ENCODE measurements around the gene CFAP20DC.
A peak's percentile ranks its signal among the peaks of the same experiment; 100 is the strongest.
"Not testable (repeated sequence)": the region's sequence is repeated elsewhere in the genome, so short reads cannot be mapped to it uniquely, and the experiment has no call there.

The CFAP20DC gene

GRCh38 chr3:59017617-59017984 is 32.2 kb downstream of the CFAP20DC start:
- DNase-seq (ENCODE audit: low spot score), result no peak

DNA sequence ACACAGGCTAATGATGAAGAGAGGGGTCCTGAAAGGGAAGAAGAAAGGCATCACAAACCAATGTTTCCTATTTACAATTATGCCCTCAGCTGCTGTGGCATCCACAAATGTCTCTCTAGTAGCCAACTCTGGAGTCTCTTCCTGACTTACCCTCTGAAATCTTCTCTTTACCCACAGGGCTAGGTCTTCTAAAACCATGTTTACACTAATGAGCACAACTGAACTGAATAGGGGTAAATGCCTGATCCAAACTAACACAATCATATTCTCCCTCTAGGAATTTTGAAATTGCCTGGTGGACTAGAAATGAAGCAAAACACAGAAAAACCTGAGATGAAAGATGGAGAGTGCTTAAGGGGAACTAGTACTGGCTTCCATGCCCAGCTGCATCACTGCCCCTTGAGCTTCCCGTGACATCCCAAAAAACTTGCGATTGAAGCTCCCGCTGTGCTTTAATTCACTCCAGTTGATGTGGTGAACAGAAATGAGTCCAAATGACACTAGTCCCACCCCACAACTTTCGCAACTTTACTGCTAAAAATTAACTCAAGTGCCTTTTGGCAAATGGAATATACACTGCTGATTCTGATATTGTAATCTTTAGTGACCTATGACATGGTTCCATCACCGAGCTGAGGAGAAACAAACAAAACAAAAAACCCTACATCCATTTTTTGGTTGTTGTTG is 32.8 kb downstream of the CFAP20DC start:
- no peak for DNase-seq (ENCODE audit: low spot score)

- DNase-seq (ENCODE audit: low spot score), result no peak
Observed at GRCh38 chr3:59013611-59014010, 36.2 kb downstream of the CFAP20DC start.

DNA sequence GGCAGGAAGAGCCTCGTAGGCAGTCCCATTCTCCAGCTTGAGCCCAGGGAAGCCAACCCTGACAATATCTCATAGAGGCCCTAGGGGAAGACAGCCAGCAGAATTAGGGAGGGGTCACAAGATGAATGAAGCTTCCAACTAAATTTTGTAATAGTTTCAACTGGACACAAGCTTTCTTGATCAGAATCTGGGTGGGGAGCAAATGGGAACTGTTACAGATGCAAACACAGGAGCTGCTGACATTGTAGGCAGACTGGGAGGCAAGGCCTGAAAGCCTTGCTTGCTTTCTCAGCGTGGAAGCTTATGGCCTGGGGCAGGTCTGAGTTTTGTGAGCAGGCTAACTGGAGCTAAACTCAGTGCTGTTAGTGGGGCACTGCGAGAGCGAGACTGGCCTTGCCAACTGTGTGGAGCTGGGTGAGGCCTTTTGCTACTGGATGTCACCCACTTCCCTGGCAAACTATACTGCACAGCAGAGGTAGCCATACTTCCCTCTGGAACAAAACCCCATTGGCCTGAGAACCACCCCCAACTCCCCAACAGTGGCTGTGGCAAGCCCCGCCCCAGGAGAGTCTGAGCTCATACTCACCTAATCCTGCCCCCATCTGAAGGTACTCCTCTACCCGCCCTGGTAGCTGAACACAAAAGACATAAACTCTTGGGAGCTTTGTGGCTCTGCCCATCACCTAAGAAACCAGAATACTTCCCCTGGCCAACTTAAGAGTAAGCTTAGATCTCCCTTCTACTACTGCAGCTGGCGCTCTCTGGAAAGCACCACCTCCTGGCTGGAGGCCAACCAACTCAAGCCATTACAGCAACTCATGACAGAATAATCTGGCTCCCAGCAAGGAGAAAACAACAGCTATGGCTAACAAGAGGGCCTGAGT is 42.9 kb downstream of the CFAP20DC start:
- DNase-seq (ENCODE audit: low spot score), result no peak

GRCh38 chr3:59001675-59002074 is 48.1 kb downstream of the CFAP20DC start:
- DNase-seq (ENCODE audit: low spot score), result no peak

DNA sequence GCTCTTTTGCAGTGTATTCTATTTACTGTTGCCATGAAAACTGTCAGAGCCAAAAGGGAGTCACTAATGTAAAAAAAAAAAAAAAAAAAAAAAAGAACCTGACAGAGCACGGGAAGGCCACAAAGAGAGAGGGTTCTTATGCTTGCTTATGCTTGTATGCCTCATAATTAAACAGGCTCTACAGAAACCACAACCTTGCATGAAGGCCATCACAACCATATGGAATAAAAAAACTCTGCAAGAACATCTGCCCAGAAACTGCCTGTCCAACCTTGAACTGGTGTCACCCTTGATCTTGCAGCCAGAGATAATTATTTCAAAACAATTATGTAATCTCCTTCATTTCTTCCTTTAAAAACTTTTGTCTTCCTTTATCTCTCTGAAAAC is 50.1 kb downstream of the CFAP20DC start:
- no peak for DNase-seq (ENCODE audit: low spot score)

- DNase-seq (ENCODE audit: low spot score), result no peak
Observed at GRCh38 chr3:58999134-58999773, 50.6 kb downstream of the CFAP20DC start.

DNA sequence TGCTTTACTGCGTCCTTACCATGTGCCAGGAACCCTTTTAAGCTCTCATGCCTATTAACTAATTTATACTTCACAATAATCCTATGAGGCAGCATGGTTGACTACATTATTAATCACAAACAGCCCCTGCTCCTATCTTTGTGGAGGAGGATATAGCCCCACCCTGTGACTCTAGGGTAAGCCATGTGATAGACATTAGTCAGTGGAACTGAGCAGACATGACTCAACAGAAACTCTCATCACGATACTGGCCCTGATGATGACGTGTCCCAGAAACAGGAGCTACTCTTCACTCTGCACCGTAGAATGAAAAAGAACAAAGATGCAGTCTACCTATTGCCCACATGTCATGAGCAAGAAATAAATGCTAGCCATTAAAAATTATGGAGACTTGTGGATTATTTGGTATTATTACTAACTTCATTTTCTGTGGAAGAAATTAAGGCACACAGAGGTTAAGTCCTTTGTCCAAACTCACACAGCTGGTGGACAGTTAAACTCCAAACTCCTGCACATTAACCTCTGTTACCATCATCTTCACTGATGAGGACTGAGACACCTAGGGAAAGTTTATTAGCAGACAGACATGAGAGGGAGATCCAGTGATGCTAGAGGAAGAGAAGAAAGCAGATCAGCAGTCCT is 51.2 kb downstream of the CFAP20DC start:
- no peak for DNase-seq (ENCODE audit: low spot score)

- DNase-seq (ENCODE audit: low spot score), result no peak
Observed at GRCh38 chr3:58996730-58997129, 53.1 kb downstream of the CFAP20DC start.

DNA sequence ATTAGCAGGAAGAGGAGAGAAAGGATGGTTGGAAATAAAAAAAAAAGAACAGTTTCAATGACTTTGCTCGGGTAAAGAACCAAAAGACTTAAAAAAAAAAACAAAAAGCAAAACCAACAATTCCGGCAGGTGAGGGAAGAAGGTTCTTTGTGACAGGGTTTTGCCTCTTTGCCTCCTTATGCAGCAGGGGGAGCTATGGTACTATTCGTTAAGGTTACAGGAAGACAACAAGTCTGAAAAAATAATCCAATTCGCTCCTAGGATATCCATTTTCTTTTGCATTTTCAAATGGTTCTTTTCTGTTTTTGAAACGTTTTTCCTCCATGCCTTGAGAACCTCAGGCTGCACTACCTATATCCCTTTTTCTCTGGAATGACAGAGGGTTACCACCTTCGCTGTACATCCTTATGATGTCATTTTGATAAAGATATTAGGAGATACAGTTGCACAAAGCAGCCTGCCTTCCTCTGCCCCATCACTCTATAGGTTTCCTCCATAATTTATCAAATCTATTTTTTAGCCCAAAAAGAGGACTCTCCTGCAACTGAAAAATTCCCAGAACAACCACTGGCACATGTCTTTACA is 55.0 kb downstream of the CFAP20DC start:
- DNase-seq (ENCODE audit: low spot score), result peak; percentile 2

GRCh38 chr3:58993547-58993946 is 56.3 kb downstream of the CFAP20DC start:
- no peak for DNase-seq (ENCODE audit: low spot score)

- DNase-seq (ENCODE audit: low spot score), result no peak
Observed at GRCh38 chr3:58991623-58992022, 58.2 kb downstream of the CFAP20DC start.

- no peak for DNase-seq (ENCODE audit: low spot score)
Observed at GRCh38 chr3:58991026-58991425, 58.8 kb downstream of the CFAP20DC start.

DNA sequence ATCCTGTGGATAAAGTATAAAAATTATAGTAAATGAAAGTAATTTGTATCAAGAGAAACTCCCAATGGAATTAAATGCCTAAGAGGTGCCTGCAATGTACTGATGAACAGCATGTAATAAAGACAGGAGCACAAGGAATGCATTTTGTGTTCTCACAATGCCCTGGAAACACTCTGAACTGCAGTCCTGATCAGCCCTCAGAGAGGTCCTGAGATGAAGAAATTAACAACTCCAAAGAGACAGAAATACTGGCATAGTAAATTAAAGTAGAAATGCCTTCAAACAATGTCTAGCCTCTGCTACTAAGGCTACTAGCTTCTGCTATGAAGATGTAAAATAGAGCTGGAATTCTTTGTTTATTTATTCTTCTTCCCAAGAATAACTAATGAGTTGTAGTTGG is 59.9 kb downstream of the CFAP20DC start:
- no peak for DNase-seq (ENCODE audit: low spot score)

DNA sequence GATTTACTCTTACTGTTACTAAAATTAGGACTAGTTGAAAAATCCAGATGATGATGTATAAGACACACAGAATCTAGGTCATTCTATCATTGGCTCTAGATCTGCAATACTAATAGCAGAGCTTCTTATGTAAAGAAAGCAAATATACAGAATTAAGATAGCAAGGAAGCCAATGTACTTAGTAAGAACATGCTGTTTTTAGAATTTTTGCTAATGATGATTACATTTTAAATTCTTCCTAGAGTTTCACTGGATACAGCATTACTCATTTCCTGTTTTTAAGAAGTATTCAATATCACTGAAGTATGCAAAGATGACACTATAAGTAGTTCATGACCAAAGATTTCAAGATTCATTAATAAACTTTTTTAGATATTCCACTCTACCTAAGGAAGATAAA is 60.7 kb downstream of the CFAP20DC start:
- no peak for DNase-seq (ENCODE audit: low spot score)

- DNase-seq (ENCODE audit: low spot score), result no peak
Observed at GRCh38 chr3:58988041-58988440, 61.8 kb downstream of the CFAP20DC start.

- DNase-seq (ENCODE audit: low spot score), result no peak
Observed at GRCh38 chr3:58986654-58987053, 63.2 kb downstream of the CFAP20DC start.

GRCh38 chr3:58979840-58980239 is 70.0 kb downstream of the CFAP20DC start:
- DNase-seq (ENCODE audit: low spot score), result no peak

- DNase-seq (ENCODE audit: low spot score), result no peak
Observed at GRCh38 chr3:58973796-58974195, 76.0 kb downstream of the CFAP20DC start.

DNA sequence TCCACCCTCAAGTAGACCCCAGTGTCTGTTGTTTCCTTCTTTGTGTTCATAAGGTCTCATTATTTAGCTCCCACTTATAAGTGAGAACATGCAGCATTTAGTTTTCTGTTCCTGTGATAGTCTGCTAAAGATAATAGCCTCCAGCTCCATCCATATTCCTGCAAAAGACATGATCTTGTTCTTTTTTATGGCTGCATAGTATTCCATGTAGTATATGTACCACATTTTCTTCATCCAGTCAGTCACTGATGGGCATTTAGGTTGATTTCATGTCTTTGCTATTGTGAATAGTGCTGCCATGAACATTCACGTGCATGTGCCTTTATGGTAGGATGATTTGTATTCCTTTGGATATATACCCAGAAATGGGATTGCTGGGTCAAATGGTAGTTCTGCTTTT is 82.0 kb downstream of the CFAP20DC start:
- not testable (repeated sequence) for DNase-seq (ENCODE audit: low spot score)

- no peak for DNase-seq (ENCODE audit: low spot score)
Observed at GRCh38 chr3:58965865-58966264, 84.0 kb downstream of the CFAP20DC start.

DNA sequence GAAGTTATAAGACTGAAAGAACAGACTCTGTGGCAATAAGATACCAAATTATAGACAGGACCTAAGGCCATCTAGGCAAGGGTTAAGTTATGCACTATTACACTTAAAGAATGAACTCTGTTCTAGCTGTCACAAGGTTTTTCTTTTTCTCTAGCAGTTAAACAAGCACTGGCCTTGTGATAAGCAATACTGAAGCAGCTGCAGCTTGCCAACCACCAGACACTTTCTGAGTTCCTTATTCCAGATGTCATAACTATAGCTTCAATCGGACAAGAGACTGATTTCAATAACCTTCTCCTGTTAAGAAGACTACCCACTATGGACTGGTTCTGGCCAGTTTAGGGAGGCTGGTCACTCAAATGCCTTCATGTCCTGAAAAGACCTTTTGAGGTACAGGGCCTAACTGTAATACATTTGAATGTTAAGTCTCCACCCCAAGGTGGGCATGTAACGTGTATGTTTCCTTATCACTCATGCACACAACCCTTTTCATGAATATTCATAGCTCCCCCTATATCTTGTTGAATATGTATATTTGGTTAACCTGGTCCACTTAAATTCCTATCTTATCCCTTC is 85.8 kb downstream of the CFAP20DC start:
- no peak for DNase-seq (ENCODE audit: low spot score)

Measured in HuH-7 (cell line).